Spleen (tissue), 11 donors: ENCODE results near the gene TANGO6. TPM values are rescaled to one million over a fixed set of nuclear protein-coding genes. Genes with fewer than 3 reads are reported as not detected.

Experiments used
- DNase-seq: peaks from one replicate; pipeline ENCODE4 v3.0.0-alpha.2; 2020
- H3K27ac ChIP-seq, 8 donors: fragments of 200-600 bp; sonication (generic) in 7 of 8; 1 replicate in 4 of 8; 2 replicates in 4 of 8; pipeline versions ENCODE4 v1.5.0 to v1.8.0; 2016 to 2021; ENCODE audit warnings: inconsistent platforms in 4 of 8, mild to moderate bottlenecking in 4 of 8, moderate library complexity in 1 of 8
- H3K27me3 ChIP-seq, 7 donors: fragments of 200-600 bp; sonication (generic) in 6 of 7; replicated peaks in 1 of 7; 1 replicate in 4 of 7; 2 replicates in 3 of 7; pipeline versions ENCODE4 v1.5.0 to v1.8.0; 2016 to 2021; ENCODE audit warnings: inconsistent platforms in 3 of 7, mild to moderate bottlenecking in 1 of 7
- H3K36me3 ChIP-seq, 6 donors: fragments of 200-600 bp; sonication (generic) in 5 of 6; 1 replicate in 4 of 6; 2 replicates in 2 of 6; pipeline versions ENCODE4 v1.5.0 to v1.8.0; 2016 to 2021; ENCODE audit warnings: inconsistent platforms in 2 of 6
- H3K4me1 ChIP-seq, 6 donors: fragments of 200-600 bp; sonication (generic) in 5 of 6; 1 replicate in 3 of 6; 2 replicates in 3 of 6; pipeline versions ENCODE4 v1.5.0 to v1.8.0; 2016 to 2021; ENCODE audit warnings: inconsistent platforms in 3 of 6
- H3K4me3 ChIP-seq, 8 donors: fragments of 200-600 bp; sonication (generic) in 7 of 8; 1 replicate in 4 of 8; 2 replicates in 4 of 8; pipeline versions ENCODE4 v1.5.0 to v1.8.0; 2016 to 2021; ENCODE audit warnings: inconsistent platforms in 4 of 8, mild to moderate bottlenecking in 4 of 8, moderate library complexity in 2 of 8
- H3K9me3 ChIP-seq, 8 donors: fragments of 200-600 bp; sonication (generic) in 7 of 8; 1 replicate in 4 of 8; 2 replicates in 4 of 8; pipeline versions ENCODE4 v1.5.0 to v1.8.0; 2016 to 2021; ENCODE audit warnings: inconsistent platforms in 4 of 8
- CTCF ChIP-seq, 11 experiments: fragments of 200-600 bp in 7 of 11; fragments of 450-650 bp in 4 of 11; sonication (generic) in 4 of 11; IDR thresholded peaks in 8 of 11; conservative IDR thresholded peaks in 3 of 11; 1 replicate in 7 of 11; 2 replicates in 4 of 11; pipeline versions ENCODE4 v1.4.0 to v1.8.0; 2016 to 2021; ENCODE audit warnings: antibody characterized with exemption in 11 of 11, inconsistent platforms in 4 of 11, mild to moderate bottlenecking in 1 of 11
- POLR2A ChIP-seq, 3 donors: fragments of 450-650 bp; IDR thresholded peaks; one replicate each; pipeline ENCODE4 v1.5.1; 2017; ENCODE audit warnings: antibody characterized with exemption in 3 of 3, mild to moderate bottlenecking in 1 of 3
- POLR2AphosphoS5 ChIP-seq, 3 donors: sonication (generic); formaldehyde crosslinking; IDR thresholded peaks; one replicate each; pipeline ENCODE4 v1.5.1; 2017; ENCODE audit warnings: antibody characterized with exemption in 3 of 3
- WGBS, 5 donors: extraction: QIAGEN DNeasy Blood & Tissue Kit in 3 of 5; methylation state at CpG; one replicate each; pipeline versions ENCODE4 v1.1.5 to v1.1.7; 2013 to 2018; 5-methylcytosine and 5-hydroxymethylcytosine counted together
- intact Hi-C: fragments of 100-400 bp; cut with DNase I; formaldehyde crosslinking; loops from one replicate; pipeline ENCODE4 v1.15.0; 2023; ENCODE audit warnings: low total_unique reads
- polyA plus RNA-seq, 3 donors: library from polyadenylated mRNA; stranded (reverse); fragments of 200-250 nt; gene quantifications; one replicate each; pipeline ENCODE4 v1.2.1, GENCODE V29; 2013
- total RNA-seq, 7 donors: library from RNA; depleted of rRNA in 3 of 7; stranded (reverse); fragments of >200 nt in 3 of 7; fragmentation: NEBNext Ultra II Directional in 4 of 7; extraction: Animal tissue kit (Norgen Biotek cat#: 25700) in 4 of 7; gene quantifications; one replicate each; pipeline versions ENCODE4 v1.1.0 to v1.2.1, GENCODE V29; 2016 to 2021
- donor health status: healthy with polysubstance abuse.
- donor health status: DM: no; HTN: no; CAD: no; lungs with moderate emphysema.
- donor health status: DM: no; HTN: no; CAD: no.
- donor health status: Bipolar disorder and iron deficiency.
- donor health status: healthy.
- donor health status: DM: no; HTN: no; CAD: no.
- donor health status: DM: yes; HTN: yes; CAD: no.

The TANGO6 gene
- total and polyA plus RNA-seq, 10 donors = 1.9 to 35.2 (median 23.0) TPM

- H3K27me3 ChIP-seq = no peaks in the 10 kb centered on the region
- H3K4me1 ChIP-seq = peaks cover 0 to 3% (median 0%) of the 10 kb centered on the region in 6 donors
- TF ChIP-seq POLR2A (IDR thresholded peaks at IDR 0.05) = no peak
- no peak for TF ChIP-seq POLR2AphosphoS5 (IDR thresholded peaks at IDR 0.05)
- TF ChIP-seq CTCF (IDR thresholded peaks at IDR 0.05 in 8 of 11, conservative IDR thresholded peaks at IDR 0.05 in 3 of 11) = no peak
- no peaks in the 10 kb centered on the region for H3K36me3 ChIP-seq
- H3K4me3 ChIP-seq = no peak overlapping the region
- WGBS, 5 donors = 86 to 90% (median 88%) methylated on average over 3 of the region's 3 CpGs
- intact Hi-C loops = no loop called here
- H3K9me3 ChIP-seq = no peaks in the 10 kb centered on the region
- DNase-seq = no peak
- H3K27ac ChIP-seq = no peak overlapping the region
Measured at GRCh38 chr16:68993456-68993855, 150.1 kb downstream of the TANGO6 start.

- TF ChIP-seq CTCF (IDR thresholded peaks at IDR 0.05 in 8 of 11, conservative IDR thresholded peaks at IDR 0.05 in 3 of 11) (no peak), POLR2AphosphoS5 (IDR thresholded peaks at IDR 0.05) (no peak), POLR2A (IDR thresholded peaks at IDR 0.05) (no peak)
- Histone ChIP-seq H3K4me3 (no peak overlapping the region), H3K36me3 (no peaks in the 10 kb centered on the region), H3K9me3 (no peaks in the 10 kb centered on the region), H3K27me3 (no peaks in the 10 kb centered on the region), H3K4me1 (peaks cover 0 to 3% (median 0%) of the 10 kb centered on the region in 6 donors), H3K27ac (no peak overlapping the region)
- intact Hi-C loops = no loop called here
- no peak for DNase-seq
- WGBS, 5 donors = 65 to 86% (median 79%) methylated on average over 1 of the region's 1 CpG
Measured at GRCh38 chr16:68993885-68994284, 150.6 kb downstream of the TANGO6 start.

- H3K9me3 ChIP-seq = no peaks in the 10 kb centered on the region
- no peaks in the 10 kb centered on the region for H3K27me3 ChIP-seq
- no peak for DNase-seq
- no peak overlapping the region for H3K27ac ChIP-seq
- H3K4me1 ChIP-seq = peaks cover 0 to 3% (median 0%) of the 10 kb centered on the region in 6 donors
- intact Hi-C loops = no loop called here
- no peaks in the 10 kb centered on the region for H3K36me3 ChIP-seq
- TF ChIP-seq POLR2AphosphoS5 (IDR thresholded peaks at IDR 0.05) = no peak
- WGBS, 5 donors = 95 to 100% (median 100%) methylated on average over 1 of the region's 1 CpG
- H3K4me3 ChIP-seq = no peak overlapping the region
Measured at GRCh38 chr16:68994324-68994723, 151.0 kb downstream of the TANGO6 start.

- Histone ChIP-seq H3K36me3 (no peaks in the 10 kb centered on the region), H3K4me3 (no peak overlapping the region), H3K27me3 (no peaks in the 10 kb centered on the region), H3K9me3 (no peaks in the 10 kb centered on the region), H3K27ac (no peak overlapping the region), H3K4me1 (peaks cover 0 to 3% (median 0%) of the 10 kb centered on the region in 6 donors)
- TF ChIP-seq POLR2AphosphoS5 (IDR thresholded peaks at IDR 0.05) = no peak
- no peak for TF ChIP-seq POLR2A (IDR thresholded peaks at IDR 0.05)
- TF ChIP-seq CTCF (IDR thresholded peaks at IDR 0.05 in 8 of 11, conservative IDR thresholded peaks at IDR 0.05 in 3 of 11) = peak in 1 of 11 experiments; percentile 6
- DNase-seq = no peak
- intact Hi-C loops = no loop called here
Measured at GRCh38 chr16:68995011-68995504, 151.7 kb downstream of the TANGO6 start.

GRCh38 chr16:68997564-68997963, 154.2 kb downstream of the TANGO6 start:
- no peak overlapping the region for H3K27ac ChIP-seq
- H3K9me3 ChIP-seq = peaks cover 0 to 13% (median 4%) of the 10 kb centered on the region in 8 donors
- no peak for DNase-seq
- H3K4me3 ChIP-seq = no peak overlapping the region
- 95 to 98% (median 96%) methylated on average over 1 of the region's 1 CpG for WGBS, 5 donors
- no peaks in the 10 kb centered on the region for H3K27me3 ChIP-seq
- intact Hi-C loops = no loop called here
- H3K36me3 ChIP-seq = peaks cover 0 to 13% (median 0%) of the 10 kb centered on the region in 6 donors
- H3K4me1 ChIP-seq = peaks cover 0 to 3% (median 0%) of the 10 kb centered on the region in 6 donors
- no peak for TF ChIP-seq POLR2AphosphoS5 (IDR thresholded peaks at IDR 0.05)
- TF ChIP-seq POLR2A (IDR thresholded peaks at IDR 0.05) = no peak
- no peak for TF ChIP-seq CTCF (IDR thresholded peaks at IDR 0.05 in 8 of 11, conservative IDR thresholded peaks at IDR 0.05 in 3 of 11)
